ENCODE results near the gene MTMR12.
A peak's percentile ranks its signal among the peaks of the same experiment; 100 is the strongest.

DNA sequence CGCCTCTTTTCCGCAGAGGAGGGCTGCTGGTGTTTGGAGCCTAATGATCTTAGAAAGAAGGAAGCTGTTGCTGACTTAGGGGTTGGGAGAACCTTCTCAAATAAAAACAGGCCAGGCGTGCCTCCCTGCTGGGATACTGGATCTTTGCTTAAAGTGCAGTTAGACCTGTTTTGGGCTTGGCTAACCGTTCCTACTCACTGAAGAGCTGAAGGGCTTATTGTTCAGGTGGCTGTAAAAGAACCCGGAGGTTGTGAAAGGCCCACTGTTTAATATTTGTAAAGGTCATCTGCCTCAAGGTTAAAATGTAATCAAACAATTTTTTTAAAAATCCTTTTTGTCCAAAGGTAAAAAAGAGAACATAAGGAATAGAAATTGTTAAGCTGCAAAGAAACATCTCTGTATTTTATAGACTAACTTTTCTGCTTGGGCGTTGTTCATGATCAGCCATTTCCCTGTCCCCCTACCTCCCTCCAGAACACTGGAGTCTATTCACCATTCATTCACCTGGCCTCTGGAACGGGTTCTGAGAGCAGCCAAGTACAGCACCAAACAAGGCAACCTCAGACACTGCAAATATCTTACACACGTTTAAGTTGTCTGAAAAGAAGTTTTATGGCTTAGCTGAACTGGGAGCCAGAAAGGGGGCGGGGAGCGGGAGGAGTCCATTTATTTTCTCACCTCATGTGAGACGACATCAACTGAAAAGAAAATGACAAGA, 18.6 kb upstream of the MTMR12 start:
- no peak for TF ChIP-seq CTCF (IDR thresholded peaks at IDR 0.05)
- peak; percentile 69 for TF ChIP-seq POLR2AphosphoS5 (IDR thresholded peaks at IDR 0.05)

Data from prostate gland (tissue), 2 donors.